GM12873 (cell line): ENCODE data around the gene RNASE11.

Source experiments
- CTCF ChIP-seq: IDR thresholded peaks from 2 replicates; pipeline ENCODE4 v1.5.1; 2012; ENCODE audit warnings: low read depth, mild to moderate bottlenecking, moderate library complexity, low read length, control low read depth; ENCODE audit not compliant: insufficient read depth; ENCODE audit errors: missing control alignments

RNASE11 gene

GRCh38 chr14:20610002-20610765, 22.4 kb upstream of the RNASE11 start:
- no peak for TF ChIP-seq CTCF

- TF ChIP-seq CTCF = peak; percentile 84
Observed at GRCh38 chr14:20609215-20610001, 21.6 kb upstream of the RNASE11 start.

GRCh38 chr14:20608383-20609110, 20.7 kb upstream of the RNASE11 start:
- peak; percentile 19 for TF ChIP-seq CTCF

GRCh38 chr14:20607617-20608016, 19.8 kb upstream of the RNASE11 start:
- no peak for TF ChIP-seq CTCF

- no peak for TF ChIP-seq CTCF
Observed at GRCh38 chr14:20606902-20607242, 19.1 kb upstream of the RNASE11 start.

- peak; percentile 60 for TF ChIP-seq CTCF
Observed at GRCh38 chr14:20606190-20606901, 18.5 kb upstream of the RNASE11 start.
